SK-N-SH treated with all-trans-retinoic acid at 6 μM for 48 hours (cell line): ENCODE measurements around the gene MMS19.

ENCODE experiments used
- ATAC-seq: fragments of 200-7000 bp; cut with Tn5 transposase; 3 replicates; pipeline ENCODE4 v1.9.1; 2020; ENCODE audit warnings: mild to moderate bottlenecking, moderate library complexity
- ARNTL ChIP-seq: fragments of 450-650 bp; formaldehyde crosslinking; IDR thresholded peaks from 2 replicates; pipeline ENCODE4 v1.5.0; 2020; ENCODE audit warnings: low read depth, mild to moderate bottlenecking, moderate library complexity, borderline replicate concordance
- BACH2 ChIP-seq: fragments of 250-450 bp; sonication (Bioruptor Pico); IDR thresholded peaks from 2 replicates; pipeline ENCODE4 v1.9.0; 2021; ENCODE audit warnings: mild to moderate bottlenecking, borderline replicate concordance
- ESRRG ChIP-seq: fragments of 250-450 bp; sonication (Bioruptor Pico); IDR thresholded peaks from 2 replicates; pipeline ENCODE4 v1.6.1; 2021; ENCODE audit warnings: mild to moderate bottlenecking
- GLIS3 ChIP-seq: fragments of 250-450 bp; sonication (Bioruptor Pico); IDR thresholded peaks from 2 replicates; pipeline ENCODE4 v1.5.0; 2020; ENCODE audit warnings: mild to moderate bottlenecking, moderate library complexity
- OSR1 ChIP-seq: fragments of 250-450 bp; sonication (Bioruptor Pico); IDR thresholded peaks from 2 replicates; pipeline ENCODE4 v1.8.0; 2022; ENCODE audit warnings: moderate library complexity, mild to moderate bottlenecking, inconsistent platforms
- PPARA ChIP-seq: fragments of 250-450 bp; sonication (Bioruptor Pico); IDR thresholded peaks from 2 replicates; pipeline ENCODE4 v1.5.0; 2020; ENCODE audit warnings: mild to moderate bottlenecking, borderline replicate concordance
- RARB ChIP-seq: fragments of 250-450 bp; sonication (Bioruptor Pico); IDR thresholded peaks from 2 replicates; pipeline ENCODE4 v1.8.0; 2021; ENCODE audit warnings: mild to moderate bottlenecking, moderate library complexity
- SNAI2 ChIP-seq: fragments of 250-450 bp; sonication (Bioruptor Pico); IDR thresholded peaks from 2 replicates; pipeline ENCODE4 v1.5.0; 2020; ENCODE audit warnings: mild to moderate bottlenecking, moderate library complexity
- TOX ChIP-seq: fragments of 250-450 bp; sonication (Bioruptor Pico); IDR thresholded peaks from 2 replicates; pipeline ENCODE4 v1.8.0; 2021; ENCODE audit warnings: mild to moderate bottlenecking, moderate library complexity, borderline replicate concordance
- ZC3H10 ChIP-seq: fragments of 250-450 bp; sonication (Bioruptor Pico); IDR thresholded peaks from 2 replicates; pipeline ENCODE4 v1.5.1; 2021; ENCODE audit warnings: mild to moderate bottlenecking, moderate library complexity
- ZFP3 ChIP-seq: fragments of 250-450 bp; sonication (Bioruptor Pico); IDR thresholded peaks from 2 replicates; pipeline ENCODE4 v1.5.0; 2020; ENCODE audit warnings: mild to moderate bottlenecking, moderate library complexity
- ZFP30 ChIP-seq: fragments of 450-650 bp; formaldehyde crosslinking; IDR thresholded peaks from 2 replicates; pipeline ENCODE4 v1.5.0; 2022; ENCODE audit warnings: mild to moderate bottlenecking, moderate library complexity
- ZNF565 ChIP-seq: fragments of 450-650 bp; formaldehyde crosslinking; conservative IDR thresholded peaks from 2 replicates; pipeline ENCODE4 v1.5.0; 2020; ENCODE audit warnings: low read depth, mild to moderate bottlenecking, moderate library complexity
- ZNF8 ChIP-seq: fragments of 450-650 bp; formaldehyde crosslinking; IDR thresholded peaks from 2 replicates; pipeline ENCODE4 v1.5.0; 2020; ENCODE audit warnings: mild to moderate bottlenecking, moderate library complexity
- TF ChIP-seq, protein P1 (sequence below): fragments of 250-450 bp; sonication (Bioruptor Pico); IDR thresholded peaks from 2 replicates; pipeline ENCODE4 v1.8.0; 2020; ENCODE audit warnings: mild to moderate bottlenecking, moderate library complexity, borderline replicate concordance
- TF ChIP-seq, protein P2 (sequence below): fragments of 250-450 bp; sonication (Bioruptor Pico); IDR thresholded peaks from 2 replicates; pipeline ENCODE4 v1.5.1; 2021; ENCODE audit warnings: mild to moderate bottlenecking, moderate library complexity
- TF ChIP-seq, protein P3 (sequence below): fragments of 250-450 bp; sonication (Bioruptor Pico); IDR thresholded peaks from 2 replicates; pipeline ENCODE4 v1.5.1; 2020; ENCODE audit warnings: low read depth, mild to moderate bottlenecking, moderate library complexity
- TF ChIP-seq, protein P4 (sequence below): fragments of 250-450 bp; sonication (Bioruptor Pico); IDR thresholded peaks from 2 replicates; pipeline ENCODE4 v1.5.0; 2020; ENCODE audit warnings: mild to moderate bottlenecking, moderate library complexity

MMS19 gene

DNA sequence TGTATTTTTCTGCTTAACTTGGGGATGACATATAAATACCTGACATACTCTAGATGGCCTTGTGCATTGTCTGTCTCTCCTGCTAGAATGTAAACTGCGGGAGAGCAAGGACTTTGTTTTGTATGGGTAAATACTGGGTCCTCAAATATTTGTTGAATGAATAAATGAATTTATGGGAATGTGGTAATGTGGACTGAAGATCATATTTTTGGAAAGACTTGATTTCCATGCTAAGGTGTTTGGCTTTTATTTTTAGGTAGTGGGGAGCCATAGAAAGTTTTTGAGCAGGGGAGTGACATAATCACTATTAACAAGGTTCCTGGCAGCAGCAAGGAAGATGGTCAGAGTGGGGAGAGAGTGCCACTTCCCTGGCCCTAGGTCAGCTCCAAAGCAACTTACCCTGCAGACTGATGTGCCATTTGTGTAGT is 27.5 kb upstream of the MMS19 start:
- TF ChIP-seq ZC3H10 (CRISPR knock-in tag) = no peak
- TF ChIP-seq OSR1 (CRISPR knock-in tag) = no peak
- no peak for ATAC-seq

DNA sequence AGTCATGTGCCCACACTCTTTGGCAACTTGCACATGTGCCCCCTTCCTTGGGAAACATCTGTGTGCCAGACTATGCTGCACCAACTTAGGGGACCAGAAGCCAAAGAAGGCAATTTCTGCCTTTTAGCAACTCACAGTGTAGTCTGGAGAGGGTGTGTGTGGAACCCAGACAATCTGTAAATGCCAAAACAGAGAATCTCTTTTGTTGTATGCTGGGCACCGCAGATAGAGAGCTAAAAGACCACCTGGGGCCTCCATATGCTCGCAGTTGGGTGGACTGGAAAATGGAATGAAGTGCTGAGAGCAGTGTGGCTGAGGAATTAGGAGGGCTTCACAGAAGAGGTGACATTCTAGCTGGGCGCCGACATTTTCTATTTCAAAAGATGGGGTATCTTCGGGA is 26.9 kb upstream of the MMS19 start:
- ATAC-seq = no peak
- TF ChIP-seq TOX (CRISPR knock-in tag) = no peak
- TF ChIP-seq SNAI2 (CRISPR knock-in tag) = no peak
- TF ChIP-seq, protein P1, sequence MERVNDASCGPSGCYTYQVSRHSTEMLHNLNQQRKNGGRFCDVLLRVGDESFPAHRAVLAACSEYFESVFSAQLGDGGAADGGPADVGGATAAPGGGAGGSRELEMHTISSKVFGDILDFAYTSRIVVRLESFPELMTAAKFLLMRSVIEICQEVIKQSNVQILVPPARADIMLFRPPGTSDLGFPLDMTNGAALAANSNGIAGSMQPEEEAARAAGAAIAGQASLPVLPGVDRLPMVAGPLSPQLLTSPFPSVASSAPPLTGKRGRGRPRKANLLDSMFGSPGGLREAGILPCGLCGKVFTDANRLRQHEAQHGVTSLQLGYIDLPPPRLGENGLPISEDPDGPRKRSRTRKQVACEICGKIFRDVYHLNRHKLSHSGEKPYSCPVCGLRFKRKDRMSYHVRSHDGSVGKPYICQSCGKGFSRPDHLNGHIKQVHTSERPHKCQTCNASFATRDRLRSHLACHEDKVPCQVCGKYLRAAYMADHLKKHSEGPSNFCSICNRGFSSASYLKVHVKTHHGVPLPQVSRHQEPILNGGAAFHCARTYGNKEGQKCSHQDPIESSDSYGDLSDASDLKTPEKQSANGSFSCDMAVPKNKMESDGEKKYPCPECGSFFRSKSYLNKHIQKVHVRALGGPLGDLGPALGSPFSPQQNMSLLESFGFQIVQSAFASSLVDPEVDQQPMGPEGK (CRISPR knock-in tag) = no peak
- TF ChIP-seq BACH2 (CRISPR knock-in tag) = no peak
- TF ChIP-seq ZC3H10 (CRISPR knock-in tag) = no peak
- no peak for TF ChIP-seq RARB
- TF ChIP-seq, protein P2, sequence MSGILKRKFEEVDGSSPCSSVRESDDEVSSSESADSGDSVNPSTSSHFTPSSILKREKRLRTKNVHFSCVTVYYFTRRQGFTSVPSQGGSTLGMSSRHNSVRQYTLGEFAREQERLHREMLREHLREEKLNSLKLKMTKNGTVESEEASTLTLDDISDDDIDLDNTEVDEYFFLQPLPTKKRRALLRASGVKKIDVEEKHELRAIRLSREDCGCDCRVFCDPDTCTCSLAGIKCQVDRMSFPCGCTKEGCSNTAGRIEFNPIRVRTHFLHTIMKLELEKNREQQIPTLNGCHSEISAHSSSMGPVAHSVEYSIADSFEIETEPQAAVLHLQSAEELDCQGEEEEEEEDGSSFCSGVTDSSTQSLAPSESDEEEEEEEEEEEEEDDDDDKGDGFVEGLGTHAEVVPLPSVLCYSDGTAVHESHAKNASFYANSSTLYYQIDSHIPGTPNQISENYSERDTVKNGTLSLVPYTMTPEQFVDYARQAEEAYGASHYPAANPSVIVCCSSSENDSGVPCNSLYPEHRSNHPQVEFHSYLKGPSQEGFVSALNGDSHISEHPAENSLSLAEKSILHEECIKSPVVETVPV (CRISPR knock-in tag) = no peak
- TF ChIP-seq ARNTL = no peak
- no peak for TF ChIP-seq ZNF8 (CRISPR knock-in tag)
- TF ChIP-seq, protein P3, sequence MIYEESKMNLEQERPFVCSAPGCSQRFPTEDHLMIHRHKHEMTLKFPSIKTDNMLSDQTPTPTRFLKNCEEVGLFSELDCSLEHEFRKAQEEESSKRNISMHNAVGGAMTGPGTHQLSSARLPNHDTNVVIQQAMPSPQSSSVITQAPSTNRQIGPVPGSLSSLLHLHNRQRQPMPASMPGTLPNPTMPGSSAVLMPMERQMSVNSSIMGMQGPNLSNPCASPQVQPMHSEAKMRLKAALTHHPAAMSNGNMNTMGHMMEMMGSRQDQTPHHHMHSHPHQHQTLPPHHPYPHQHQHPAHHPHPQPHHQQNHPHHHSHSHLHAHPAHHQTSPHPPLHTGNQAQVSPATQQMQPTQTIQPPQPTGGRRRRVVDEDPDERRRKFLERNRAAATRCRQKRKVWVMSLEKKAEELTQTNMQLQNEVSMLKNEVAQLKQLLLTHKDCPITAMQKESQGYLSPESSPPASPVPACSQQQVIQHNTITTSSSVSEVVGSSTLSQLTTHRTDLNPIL (CRISPR knock-in tag) = no peak
- TF ChIP-seq, protein P4, sequence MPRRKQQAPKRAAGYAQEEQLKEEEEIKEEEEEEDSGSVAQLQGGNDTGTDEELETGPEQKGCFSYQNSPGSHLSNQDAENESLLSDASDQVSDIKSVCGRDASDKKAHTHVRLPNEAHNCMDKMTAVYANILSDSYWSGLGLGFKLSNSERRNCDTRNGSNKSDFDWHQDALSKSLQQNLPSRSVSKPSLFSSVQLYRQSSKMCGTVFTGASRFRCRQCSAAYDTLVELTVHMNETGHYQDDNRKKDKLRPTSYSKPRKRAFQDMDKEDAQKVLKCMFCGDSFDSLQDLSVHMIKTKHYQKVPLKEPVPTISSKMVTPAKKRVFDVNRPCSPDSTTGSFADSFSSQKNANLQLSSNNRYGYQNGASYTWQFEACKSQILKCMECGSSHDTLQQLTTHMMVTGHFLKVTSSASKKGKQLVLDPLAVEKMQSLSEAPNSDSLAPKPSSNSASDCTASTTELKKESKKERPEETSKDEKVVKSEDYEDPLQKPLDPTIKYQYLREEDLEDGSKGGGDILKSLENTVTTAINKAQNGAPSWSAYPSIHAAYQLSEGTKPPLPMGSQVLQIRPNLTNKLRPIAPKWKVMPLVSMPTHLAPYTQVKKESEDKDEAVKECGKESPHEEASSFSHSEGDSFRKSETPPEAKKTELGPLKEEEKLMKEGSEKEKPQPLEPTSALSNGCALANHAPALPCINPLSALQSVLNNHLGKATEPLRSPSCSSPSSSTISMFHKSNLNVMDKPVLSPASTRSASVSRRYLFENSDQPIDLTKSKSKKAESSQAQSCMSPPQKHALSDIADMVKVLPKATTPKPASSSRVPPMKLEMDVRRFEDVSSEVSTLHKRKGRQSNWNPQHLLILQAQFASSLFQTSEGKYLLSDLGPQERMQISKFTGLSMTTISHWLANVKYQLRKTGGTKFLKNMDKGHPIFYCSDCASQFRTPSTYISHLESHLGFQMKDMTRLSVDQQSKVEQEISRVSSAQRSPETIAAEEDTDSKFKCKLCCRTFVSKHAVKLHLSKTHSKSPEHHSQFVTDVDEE (CRISPR knock-in tag) = no peak
- no peak for TF ChIP-seq ESRRG (CRISPR knock-in tag)
- no peak for TF ChIP-seq ZFP3 (CRISPR knock-in tag)

DNA sequence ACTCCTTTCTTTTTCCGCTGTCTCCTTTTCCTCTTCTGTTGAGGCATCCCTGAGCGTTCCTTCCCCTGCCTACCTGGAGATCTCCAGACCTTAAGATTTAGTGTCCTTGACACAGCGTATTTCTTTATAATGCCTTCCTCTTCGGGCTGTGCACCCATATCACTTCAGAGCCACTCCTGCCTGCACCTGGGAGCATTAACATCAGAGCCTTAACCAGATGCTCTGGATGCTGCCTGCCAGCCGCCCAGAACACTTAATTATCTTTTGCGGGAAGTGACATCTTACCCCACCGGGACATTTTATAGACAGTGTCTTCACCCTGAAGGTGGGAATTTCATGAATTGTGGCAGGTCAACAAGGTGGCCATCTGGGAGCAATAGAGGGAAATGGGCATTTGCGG is 24.7 kb upstream of the MMS19 start:
- TF ChIP-seq OSR1 (CRISPR knock-in tag) = no peak
- no peak for TF ChIP-seq PPARA (CRISPR knock-in tag)
- TF ChIP-seq ZFP30 (CRISPR knock-in tag) = no peak
- TF ChIP-seq RARB = no peak
- no peak for TF ChIP-seq SNAI2 (CRISPR knock-in tag)
- TF ChIP-seq, protein P3 (CRISPR knock-in tag) = no peak
- no peak for TF ChIP-seq GLIS3 (CRISPR knock-in tag)
- TF ChIP-seq, protein P1 (CRISPR knock-in tag) = no peak
- no peak for TF ChIP-seq BACH2 (CRISPR knock-in tag)
- no peak for TF ChIP-seq ZC3H10 (CRISPR knock-in tag)
- TF ChIP-seq ZNF565 (CRISPR knock-in tag) = no peak
- no peak for TF ChIP-seq TOX (CRISPR knock-in tag)
- no peak for TF ChIP-seq ZNF8 (CRISPR knock-in tag)
- TF ChIP-seq, all 23 proteins: peak for 0
- ATAC-seq = no peak
